HepG2 (cell line): Measurements from ENCODE around the gene TUBB. TPM values are rescaled to one million over a fixed set of nuclear protein-coding genes. Genes with fewer than 3 reads are reported as not detected.
A peak's percentile ranks its signal among the peaks of the same experiment; 100 is the strongest.

Source experiments
- DBP ChIP-seq: sonication (generic); formaldehyde crosslinking; IDR thresholded peaks from 2 replicates; pipeline ENCODE4 v1.4.0; 2020; ENCODE audit warnings: missing genetic modification reagents; ENCODE audit errors: not compliant biosample characterization
- FOXM1 ChIP-seq: sonication (generic); formaldehyde crosslinking; IDR thresholded peaks from 2 replicates; pipeline ENCODE4 v1.5.0; 2020; ENCODE audit warnings: missing genetic modification reagents
- HES4 ChIP-seq: sonication (generic); formaldehyde crosslinking; IDR thresholded peaks from 2 replicates; pipeline ENCODE4 v1.9.0; 2021; ENCODE audit warnings: mild to moderate bottlenecking, missing genetic modification reagents, borderline replicate concordance
- IKZF1 ChIP-seq: fragments of 450-650 bp; IDR thresholded peaks from 2 replicates; pipeline ENCODE4 v1.7.1; 2016
- MIXL1 ChIP-seq: IDR thresholded peaks from 2 replicates; pipeline ENCODE4 v1.6.1; 2016
- PAF1 ChIP-seq: IDR thresholded peaks from 2 replicates; pipeline ENCODE4 v1.6.1; 2016; ENCODE audit warnings: missing genetic modification reagents, missing compliant biosample characterization
- REXO4 ChIP-seq: sonication (generic); formaldehyde crosslinking; IDR thresholded peaks from 2 replicates; pipeline ENCODE4 v1.8.0; 2022; ENCODE audit warnings: missing genetic modification reagents, mild to moderate bottlenecking, borderline replicate concordance
- RFX3 ChIP-seq: IDR thresholded peaks from 2 replicates; pipeline ENCODE4 v1.6.1; 2016; ENCODE audit warnings: missing biosample characterization, missing genetic modification reagents
- ZNF10 ChIP-seq: sonication (generic); formaldehyde crosslinking; IDR thresholded peaks from 2 replicates; pipeline ENCODE4 v1.4.0; 2020; ENCODE audit warnings: mild to moderate bottlenecking, low read depth, missing genetic modification reagents, borderline replicate concordance
- ZNF264 ChIP-seq: sonication (generic); formaldehyde crosslinking; IDR thresholded peaks from 2 replicates; pipeline ENCODE4 v1.4.0; 2020; ENCODE audit warnings: missing genetic modification reagents
- ZNF34 ChIP-seq: sonication (generic); formaldehyde crosslinking; IDR thresholded peaks from 2 replicates; pipeline ENCODE4 v1.4.0; 2020; ENCODE audit warnings: mild to moderate bottlenecking, missing genetic modification reagents, borderline replicate concordance
- ZNF547 ChIP-seq: sonication (generic); formaldehyde crosslinking; IDR thresholded peaks from 2 replicates; pipeline ENCODE4 v1.5.1; 2020; ENCODE audit warnings: mild to moderate bottlenecking, missing genetic modification reagents
- ZNF552 ChIP-seq: sonication (generic); formaldehyde crosslinking; IDR thresholded peaks from 2 replicates; pipeline ENCODE4 v1.9.0; 2022; ENCODE audit warnings: missing genetic modification reagents, mild to moderate bottlenecking, borderline replicate concordance
- ZNF614 ChIP-seq: IDR thresholded peaks from 2 replicates; pipeline ENCODE4 v1.6.1; 2018; ENCODE audit warnings: missing biosample characterization, missing genetic modification reagents, inconsistent platforms, borderline replicate concordance
- ZNF775 ChIP-seq: sonication (generic); formaldehyde crosslinking; IDR thresholded peaks from 2 replicates; pipeline ENCODE4 v1.4.0; 2020; ENCODE audit warnings: missing genetic modification reagents, mild to moderate bottlenecking, moderate library complexity, borderline replicate concordance
- ZNF777 ChIP-seq: sonication (generic); formaldehyde crosslinking; IDR thresholded peaks from 2 replicates; pipeline ENCODE4 v1.4.0; 2020; ENCODE audit warnings: missing genetic modification reagents
- ZNF780A ChIP-seq: sonication (generic); formaldehyde crosslinking; IDR thresholded peaks from 2 replicates; pipeline ENCODE4 v1.8.0; 2022; ENCODE audit warnings: mild to moderate bottlenecking, missing genetic modification reagents, moderate library complexity
- polyA plus RNA-seq, 8 experiments: library from polyadenylated mRNA; depleted of rRNA in 3 of 8; stranded (reverse) in 7 of 8; unstranded in 1 of 8; fragments of >200 nt; fragmentation: Illumina TruSeq in 4 of 8; extraction: Trizol in 4 of 8; gene quantifications; 2 replicates each; pipeline versions ENCODE4 v1.2.1 to v1.2.3, GENCODE V29; 2011 to 2016; ENCODE audit warnings: low read depth in 4 of 8, missing spikeins in 1 of 8, mixed read lengths in 1 of 8; ENCODE audit not compliant: insufficient read depth in 1 of 8
- total RNA-seq, 5 experiments: library from RNA; depleted of rRNA; stranded (reverse); fragments of >200 nt; fragmentation: Illumina TruSeq; extraction: Trizol; gene quantifications; 2 replicates each; pipeline ENCODE4 v1.2.3, GENCODE V29; 2016; ENCODE audit warnings: low read depth in 1 of 5
- TF ChIP-seq, protein P1 (sequence below): sonication (generic); formaldehyde crosslinking; conservative IDR thresholded peaks from 2 replicates; pipeline ENCODE4 v1.4.0; 2020; ENCODE audit warnings: missing genetic modification reagents
- TF ChIP-seq, protein P2 (sequence below): IDR thresholded peaks from 2 replicates; pipeline ENCODE4 v1.6.1; 2016; ENCODE audit warnings: low read depth

The TUBB gene
- total and polyA plus RNA-seq, 2 of the 13 experiments (the other 11 are each of a cell fraction or from before 2014, with no cell fraction given) = 911 to 1,163 TPM

DNA sequence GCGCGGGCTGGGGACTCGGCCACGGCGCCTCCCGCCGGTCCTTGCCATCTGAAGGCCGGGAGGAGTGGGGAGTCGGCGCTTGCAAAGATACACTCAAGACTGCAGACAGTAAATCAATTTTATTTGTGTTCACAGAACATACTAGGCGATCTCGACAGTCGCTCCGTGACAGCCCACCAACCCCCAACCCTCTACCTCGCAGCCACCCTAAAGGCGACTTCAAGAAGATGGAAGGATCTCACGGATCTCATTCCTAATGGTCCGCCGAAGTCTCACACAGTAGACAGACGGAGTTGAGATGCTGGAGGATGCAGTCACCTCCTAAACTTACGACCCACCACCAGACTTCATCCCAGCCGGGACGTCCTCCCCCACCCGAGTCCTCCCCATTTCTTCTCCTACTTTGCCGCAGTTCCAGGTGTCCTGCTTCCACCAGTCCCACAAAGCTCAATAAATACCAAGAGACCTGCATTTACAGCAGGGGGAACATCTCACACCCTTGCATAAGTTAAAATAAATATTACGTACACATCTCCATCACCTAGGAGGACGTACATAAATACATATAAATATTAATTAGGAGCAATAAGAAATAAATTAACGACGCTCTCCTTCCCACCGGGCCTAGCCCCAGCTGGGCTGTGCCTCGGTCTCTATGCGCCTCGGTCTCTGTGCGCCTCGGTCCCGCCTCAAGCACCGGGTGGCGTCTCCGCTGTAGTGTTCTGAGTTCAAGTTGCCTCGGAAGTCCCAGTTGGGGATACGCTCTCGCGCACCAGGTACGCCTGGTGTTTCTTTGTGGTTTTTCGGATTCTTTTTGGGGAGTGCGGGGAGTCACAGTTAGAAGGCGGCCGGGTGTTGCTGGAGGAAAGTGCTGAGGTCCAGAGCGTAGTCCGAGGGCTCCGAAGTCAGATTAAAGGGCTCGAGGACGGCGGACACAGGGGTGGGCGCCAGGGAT is 23.2 kb downstream of the TUBB start (continued):
- TF ChIP-seq, protein P1, sequence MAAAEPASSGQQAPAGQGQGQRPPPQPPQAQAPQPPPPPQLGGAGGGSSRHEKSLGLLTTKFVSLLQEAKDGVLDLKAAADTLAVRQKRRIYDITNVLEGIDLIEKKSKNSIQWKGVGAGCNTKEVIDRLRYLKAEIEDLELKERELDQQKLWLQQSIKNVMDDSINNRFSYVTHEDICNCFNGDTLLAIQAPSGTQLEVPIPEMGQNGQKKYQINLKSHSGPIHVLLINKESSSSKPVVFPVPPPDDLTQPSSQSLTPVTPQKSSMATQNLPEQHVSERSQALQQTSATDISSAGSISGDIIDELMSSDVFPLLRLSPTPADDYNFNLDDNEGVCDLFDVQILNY (CRISPR knock-in tag) = no peak
- TF ChIP-seq ZNF775 (no peak), ZNF10 (no peak), IKZF1 (no peak), ZNF780A (CRISPR knock-in tag) (no peak), FOXM1 (CRISPR knock-in tag) (0 out of 2 replicates have a peak, but pooled peaks have one; percentile 52), RFX3 (CRISPR knock-in tag) (peak; percentile 12; the same call in 1 of the 2 replicates), ZNF264 (no peak; the same call in 1 of the 2 replicates), REXO4 (CRISPR knock-in tag) (0 out of 2 replicates have a peak, but pooled peaks have one; percentile 6), ZNF777 (CRISPR knock-in tag) (peak; percentile 14; the same call in 1 of the 2 replicates), ZNF552 (CRISPR knock-in tag) (peak; percentile 42; the same call in 1 of the 2 replicates), ZNF614 (CRISPR knock-in tag) (no peak), MIXL1 (CRISPR knock-in tag) (no peak), PAF1 (CRISPR knock-in tag) (0 out of 2 replicates have a peak, but pooled peaks have one; percentile 71), HES4 (CRISPR knock-in tag) (no peak), ZNF547 (CRISPR knock-in tag) (no peak), DBP (CRISPR knock-in tag) (peak; percentile 24), ZNF34 (CRISPR knock-in tag) (no peak)
- TF ChIP-seq, protein P2, sequence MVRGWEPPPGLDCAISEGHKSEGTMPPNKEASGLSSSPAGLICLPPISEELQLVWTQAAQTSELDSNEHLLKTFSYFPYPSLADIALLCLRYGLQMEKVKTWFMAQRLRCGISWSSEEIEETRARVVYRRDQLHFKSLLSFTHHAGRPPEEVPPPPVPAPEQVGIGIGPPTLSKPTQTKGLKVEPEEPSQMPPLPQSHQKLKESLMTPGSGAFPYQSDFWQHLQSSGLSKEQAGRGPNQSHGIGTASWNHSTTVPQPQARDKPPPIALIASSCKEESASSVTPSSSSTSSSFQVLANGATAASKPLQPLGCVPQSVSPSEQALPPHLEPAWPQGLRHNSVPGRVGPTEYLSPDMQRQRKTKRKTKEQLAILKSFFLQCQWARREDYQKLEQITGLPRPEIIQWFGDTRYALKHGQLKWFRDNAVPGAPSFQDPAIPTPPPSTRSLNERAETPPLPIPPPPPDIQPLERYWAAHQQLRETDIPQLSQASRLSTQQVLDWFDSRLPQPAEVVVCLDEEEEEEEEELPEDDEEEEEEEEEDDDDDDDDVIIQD (CRISPR knock-in tag) = no peak; the same call in 1 of the 2 replicates
- TF ChIP-seq, all 625 proteins: peak for 108
